Testis (tissue), 2 donors: ENCODE measurements around the gene CEP89.

Experiments used
- CTCF ChIP-seq, 3 experiments: fragments of 450-650 bp in 2 of 3; fragments of 200-600 bp in 1 of 3; sonication (generic) in 1 of 3; IDR thresholded peaks; one replicate each; pipeline ENCODE4 v1.5.1; 2016 to 2019; ENCODE audit warnings: antibody characterized with exemption in 3 of 3, mild to moderate bottlenecking in 2 of 3, moderate library complexity in 1 of 3
- POLR2A ChIP-seq: fragments of 450-650 bp; IDR thresholded peaks from one replicate; pipeline ENCODE4 v1.6.1; 2017; ENCODE audit warnings: antibody characterized with exemption, mild to moderate bottlenecking, moderate library complexity

- TF ChIP-seq CTCF (IDR thresholded peaks at IDR 0.05) (no peak), POLR2A (no peak)
Measured at GRCh38 chr19:32917616-32917996, 54.2 kb downstream of the CEP89 start.
